ENCODE results near the gene TMEM238L. TPM values are rescaled to one million over a fixed set of nuclear protein-coding genes. Genes with fewer than 3 reads are reported as not detected.

Gene TMEM238L
- total RNA-seq, 1 donor from 2014 or later: not detected

DNA sequence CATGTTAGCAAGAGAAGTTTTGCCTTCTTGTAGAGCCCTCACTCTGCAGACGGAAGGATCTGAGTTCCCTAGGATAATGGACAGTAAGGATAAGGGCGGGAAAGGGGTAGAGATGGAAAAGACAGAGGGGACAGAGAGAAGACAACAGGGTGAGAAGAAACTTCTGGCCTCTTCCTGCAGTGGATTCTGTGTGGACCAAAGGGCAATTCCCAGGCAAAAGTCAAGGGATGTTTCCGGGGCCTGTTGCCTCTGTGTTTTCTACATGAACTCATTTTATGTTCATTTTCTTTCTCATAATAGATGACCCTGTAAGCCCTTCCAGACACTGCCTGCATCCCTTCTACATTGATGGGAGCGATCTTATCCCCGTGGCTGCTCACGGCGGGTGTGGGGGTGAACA, 647 bp upstream of the TMEM238L start:
- intact Hi-C loops (cut with DNase I): no loop called here
- no peak overlapping the region for H3K27ac ChIP-seq
- TF ChIP-seq, protein P1, sequence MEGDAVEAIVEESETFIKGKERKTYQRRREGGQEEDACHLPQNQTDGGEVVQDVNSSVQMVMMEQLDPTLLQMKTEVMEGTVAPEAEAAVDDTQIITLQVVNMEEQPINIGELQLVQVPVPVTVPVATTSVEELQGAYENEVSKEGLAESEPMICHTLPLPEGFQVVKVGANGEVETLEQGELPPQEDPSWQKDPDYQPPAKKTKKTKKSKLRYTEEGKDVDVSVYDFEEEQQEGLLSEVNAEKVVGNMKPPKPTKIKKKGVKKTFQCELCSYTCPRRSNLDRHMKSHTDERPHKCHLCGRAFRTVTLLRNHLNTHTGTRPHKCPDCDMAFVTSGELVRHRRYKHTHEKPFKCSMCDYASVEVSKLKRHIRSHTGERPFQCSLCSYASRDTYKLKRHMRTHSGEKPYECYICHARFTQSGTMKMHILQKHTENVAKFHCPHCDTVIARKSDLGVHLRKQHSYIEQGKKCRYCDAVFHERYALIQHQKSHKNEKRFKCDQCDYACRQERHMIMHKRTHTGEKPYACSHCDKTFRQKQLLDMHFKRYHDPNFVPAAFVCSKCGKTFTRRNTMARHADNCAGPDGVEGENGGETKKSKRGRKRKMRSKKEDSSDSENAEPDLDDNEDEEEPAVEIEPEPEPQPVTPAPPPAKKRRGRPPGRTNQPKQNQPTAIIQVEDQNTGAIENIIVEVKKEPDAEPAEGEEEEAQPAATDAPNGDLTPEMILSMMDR (IDR thresholded peaks at IDR 0.05): no peak
- no peaks in the 10 kb centered on the region for H3K9me3 ChIP-seq
- H3K4me3 ChIP-seq: no peak overlapping the region
- H3K36me3 ChIP-seq: no peaks in the 10 kb centered on the region
- no peak for DNase-seq (ENCODE audit: low spot score in 2 of 2)
- no peaks in the 10 kb centered on the region for H3K27me3 ChIP-seq
- no peaks in the 10 kb centered on the region for H3K4me1 ChIP-seq

DNA sequence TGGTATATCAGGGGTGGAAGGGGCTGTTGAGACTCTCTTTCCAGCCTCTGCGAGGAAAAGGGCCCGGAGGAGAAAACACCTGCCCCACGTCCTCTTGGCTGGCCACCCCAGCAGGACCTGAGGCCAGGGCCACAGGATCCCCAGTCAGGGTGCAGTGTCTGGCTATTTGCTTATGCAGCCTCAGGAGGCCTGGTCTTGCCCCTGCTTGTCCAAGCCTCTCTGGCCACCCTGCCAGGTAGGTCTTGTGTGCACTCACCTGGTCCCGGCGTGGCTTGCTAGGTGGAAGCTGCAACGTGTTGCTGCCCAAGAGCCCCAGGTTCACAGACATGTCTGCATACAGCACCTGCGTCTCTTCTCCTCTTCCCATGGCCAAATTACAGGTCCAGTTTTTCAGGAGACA, 549 bp downstream of the TMEM238L start:
- intact Hi-C loops (cut with DNase I): no loop called here
- TF ChIP-seq, protein P1 (IDR thresholded peaks at IDR 0.05): no peak
- Histone ChIP-seq H3K4me1 (no peaks in the 10 kb centered on the region), H3K4me3 (no peak overlapping the region), H3K27me3 (no peaks in the 10 kb centered on the region), H3K9me3 (no peaks in the 10 kb centered on the region), H3K36me3 (no peaks in the 10 kb centered on the region), H3K27ac (no peak overlapping the region)
- DNase-seq (ENCODE audit: low spot score in 2 of 2): no peak

DNA sequence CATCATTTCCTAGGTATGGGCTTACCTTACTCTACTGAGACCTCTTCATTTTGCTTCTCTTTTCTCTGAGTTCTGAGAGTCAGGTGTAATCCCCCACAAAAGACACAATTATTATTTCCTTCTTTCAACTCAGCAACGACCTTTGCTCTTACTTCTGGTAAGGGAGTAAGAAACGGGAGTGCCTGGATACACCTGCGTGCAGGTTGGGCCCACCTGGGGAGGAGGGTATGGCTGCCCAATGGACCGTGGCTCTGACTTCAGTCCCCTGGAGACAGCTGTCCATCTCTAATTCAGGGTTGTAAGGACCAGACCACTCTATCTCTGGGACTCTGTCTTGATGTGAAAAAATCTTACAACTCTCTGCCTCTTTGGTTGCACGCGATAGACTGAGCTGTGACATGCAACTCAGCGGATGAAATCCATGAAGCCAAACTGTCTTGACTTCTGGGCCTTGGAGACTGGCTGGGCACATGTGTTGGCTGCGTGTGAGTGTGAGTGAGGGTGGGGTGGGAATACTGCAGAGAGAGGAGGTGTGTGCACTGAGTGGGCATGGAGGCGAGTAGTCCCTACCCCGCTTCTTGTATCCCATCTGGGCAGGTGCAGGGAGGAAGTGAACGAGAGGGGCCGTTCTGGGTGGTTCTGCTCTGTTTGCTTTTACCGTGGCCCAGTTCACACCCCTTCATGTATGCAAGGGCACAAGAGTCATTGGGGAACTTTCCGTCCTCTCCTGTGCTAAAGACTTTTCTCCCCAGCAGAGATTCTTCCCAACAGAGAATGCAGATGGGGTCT, 1.2 kb downstream of the TMEM238L start:
- H3K4me3 ChIP-seq: no peak overlapping the region

DNA sequence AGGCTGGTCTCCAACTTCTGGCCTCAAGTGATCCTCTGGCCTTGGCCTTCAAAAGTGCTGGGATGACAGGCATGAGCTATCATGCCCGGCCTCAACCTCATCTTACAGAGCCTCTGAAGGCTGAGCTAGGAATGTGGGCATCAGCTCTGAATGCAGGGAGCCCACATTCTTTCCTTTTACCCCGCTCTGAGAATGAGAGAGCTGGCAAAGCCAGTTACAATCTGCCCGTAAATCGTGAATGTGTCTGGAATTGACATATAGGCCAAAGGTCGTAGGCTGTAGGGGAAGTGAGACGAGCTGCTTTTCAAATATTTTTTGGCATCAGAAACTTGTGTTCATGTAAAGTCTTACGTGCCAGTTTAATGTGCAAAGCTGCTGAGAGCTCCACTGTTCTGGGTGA, 4.5 kb downstream of the TMEM238L start:
- TF ChIP-seq, protein P1 (IDR thresholded peaks at IDR 0.05): no peak
- Histone ChIP-seq H3K27me3 (no peaks in the 10 kb centered on the region), H3K9me3 (no peaks in the 10 kb centered on the region), H3K27ac (no peak overlapping the region), H3K4me3 (no peak overlapping the region), H3K4me1 (no peaks in the 10 kb centered on the region), H3K36me3 (no peaks in the 10 kb centered on the region)
- no peak for DNase-seq (ENCODE audit: low spot score in 2 of 2)
- intact Hi-C loops (cut with DNase I): no loop called here

More for the DNA sequence above, 1.2 kb downstream of the TMEM238L start:
- Histone ChIP-seq H3K27ac (no peak overlapping the region), H3K9me3 (no peaks in the 10 kb centered on the region), H3K36me3 (no peaks in the 10 kb centered on the region), H3K27me3 (no peaks in the 10 kb centered on the region), H3K4me1 (no peaks in the 10 kb centered on the region)
- TF ChIP-seq, protein P1 (IDR thresholded peaks at IDR 0.05): no peak
- DNase-seq (ENCODE audit: low spot score in 2 of 2): no peak
- intact Hi-C loops (cut with DNase I): no loop called here

DNA sequence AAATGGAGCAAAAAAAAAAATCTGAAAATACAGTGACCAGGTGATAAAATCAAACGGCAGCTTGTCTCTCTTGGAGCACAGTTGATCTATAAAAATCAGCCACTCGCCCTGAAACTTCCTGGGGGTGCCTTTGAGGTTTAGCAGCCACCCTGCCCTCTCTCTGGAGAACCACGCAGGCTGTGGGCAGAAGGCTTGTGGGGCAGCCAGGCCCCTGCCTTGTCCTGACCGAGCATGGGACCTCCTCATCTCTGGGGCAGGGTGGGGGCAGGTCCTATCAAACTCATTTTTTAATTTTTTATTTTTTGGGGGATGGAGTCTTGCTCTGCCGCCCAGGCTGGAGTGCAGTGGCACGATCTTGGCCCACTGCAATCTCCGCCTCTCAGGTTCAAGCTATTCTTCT, 5.0 kb downstream of the TMEM238L start:
- intact Hi-C loops (cut with DNase I): no loop called here
- Histone ChIP-seq H3K27me3 (no peaks in the 10 kb centered on the region), H3K4me3 (no peak overlapping the region), H3K27ac (no peak overlapping the region), H3K36me3 (no peaks in the 10 kb centered on the region), H3K4me1 (no peaks in the 10 kb centered on the region), H3K9me3 (no peaks in the 10 kb centered on the region)
- TF ChIP-seq, protein P1 (IDR thresholded peaks at IDR 0.05): no peak
- DNase-seq (ENCODE audit: low spot score in 2 of 2): no peak

Measured in ascending aorta (tissue), 2 donors.